ENCODE measurements around the gene BCL3.
"Not testable (repeated sequence)": the region's sequence is repeated elsewhere in the genome, so short reads cannot be mapped to it uniquely, and the experiment has no call there.

BCL3 gene, protein sequence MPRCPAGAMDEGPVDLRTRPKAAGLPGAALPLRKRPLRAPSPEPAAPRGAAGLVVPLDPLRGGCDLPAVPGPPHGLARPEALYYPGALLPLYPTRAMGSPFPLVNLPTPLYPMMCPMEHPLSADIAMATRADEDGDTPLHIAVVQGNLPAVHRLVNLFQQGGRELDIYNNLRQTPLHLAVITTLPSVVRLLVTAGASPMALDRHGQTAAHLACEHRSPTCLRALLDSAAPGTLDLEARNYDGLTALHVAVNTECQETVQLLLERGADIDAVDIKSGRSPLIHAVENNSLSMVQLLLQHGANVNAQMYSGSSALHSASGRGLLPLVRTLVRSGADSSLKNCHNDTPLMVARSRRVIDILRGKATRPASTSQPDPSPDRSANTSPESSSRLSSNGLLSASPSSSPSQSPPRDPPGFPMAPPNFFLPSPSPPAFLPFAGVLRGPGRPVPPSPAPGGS

DNA sequence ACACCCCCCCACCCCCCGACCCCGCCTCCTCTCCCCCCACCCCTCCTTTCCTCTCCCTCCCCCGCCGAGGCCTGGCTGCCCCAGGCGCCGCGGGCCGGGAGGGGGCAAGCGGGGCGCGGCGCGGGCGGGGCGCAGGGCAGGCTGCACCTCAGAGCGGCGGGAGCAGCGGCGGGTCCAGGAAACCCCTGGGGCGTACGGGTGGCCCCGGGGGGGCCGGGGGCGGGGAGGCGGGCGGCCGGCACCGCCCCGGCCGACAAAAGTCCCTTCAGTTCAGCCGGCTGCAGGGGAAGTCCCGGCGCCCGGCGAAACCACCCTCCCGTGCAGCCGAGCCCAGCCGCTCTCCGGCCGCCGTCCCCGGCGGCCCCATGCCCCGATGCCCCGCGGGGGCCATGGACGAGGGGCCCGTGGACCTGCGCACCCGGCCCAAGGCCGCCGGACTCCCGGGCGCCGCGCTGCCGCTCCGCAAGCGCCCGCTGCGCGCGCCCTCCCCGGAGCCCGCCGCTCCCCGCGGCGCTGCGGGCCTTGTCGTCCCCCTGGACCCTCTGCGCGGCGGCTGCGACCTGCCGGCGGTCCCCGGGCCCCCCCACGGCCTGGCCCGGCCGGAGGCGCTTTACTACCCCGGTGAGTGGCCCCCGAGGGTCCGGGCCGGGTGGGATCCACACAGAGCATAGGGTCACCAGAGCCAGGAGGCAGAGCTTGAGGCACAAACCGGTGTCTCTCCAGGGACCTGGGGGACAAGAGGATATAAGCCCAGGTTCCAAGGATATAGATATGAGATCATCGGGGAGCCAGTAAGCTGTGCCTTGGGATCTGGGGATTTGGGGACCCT, at the start of gene BCL3:
Gene BCL3 (plus strand): TSS at position 283 of the 829 bp plus-strand sequence. CDS start 83 bp downstream, at position 366.
- peak; percentile 48 to 69 for DNase-seq (ENCODE audit: low read depth in 1 of 2, low spot score in 1 of 2)

DNA sequence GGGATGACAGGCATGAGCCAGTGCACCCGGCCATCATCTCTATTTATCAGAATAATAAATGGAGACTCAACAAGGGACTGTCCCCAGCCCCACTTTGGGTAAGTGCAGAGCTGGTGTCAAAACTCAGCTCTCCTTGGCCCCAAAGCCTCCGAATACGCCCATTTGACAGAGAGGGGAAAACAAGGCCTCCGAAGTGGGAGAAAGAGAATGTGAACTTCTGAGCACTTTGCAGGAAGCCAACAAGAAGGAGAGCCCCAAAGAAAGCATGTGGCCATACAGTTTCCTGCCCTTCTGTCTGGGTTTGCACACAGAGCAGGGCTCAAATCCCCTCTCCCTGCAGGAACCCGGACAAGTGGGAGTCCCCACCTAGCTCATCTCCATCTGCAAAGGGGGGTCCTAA, 48.0 kb upstream of the BCL3 start:
- DNase-seq (ENCODE audit: low read depth in 1 of 2, low spot score in 1 of 2): no peak

DNA sequence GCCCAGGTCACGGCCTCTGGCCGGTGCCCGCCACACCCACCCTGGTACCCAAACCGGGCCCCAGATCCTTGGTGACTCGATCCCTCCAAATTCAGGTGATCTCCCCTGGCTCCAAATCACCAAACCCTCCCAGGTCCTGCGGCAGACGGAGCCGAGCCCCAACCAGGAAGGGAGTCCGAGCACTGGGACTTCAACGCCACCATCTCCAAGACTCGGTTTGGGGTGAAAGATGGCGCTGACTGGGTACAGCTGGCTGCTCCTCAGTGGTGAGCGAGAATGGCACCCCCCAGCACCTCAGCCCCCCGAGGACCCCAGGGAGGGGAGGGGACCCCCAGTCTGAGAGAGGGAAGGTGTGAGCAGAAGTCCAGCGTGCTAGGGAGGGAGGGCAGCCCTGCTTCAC, 47.3 kb upstream of the BCL3 start:
- no peak for DNase-seq (ENCODE audit: low read depth in 1 of 2, low spot score in 1 of 2)

DNA sequence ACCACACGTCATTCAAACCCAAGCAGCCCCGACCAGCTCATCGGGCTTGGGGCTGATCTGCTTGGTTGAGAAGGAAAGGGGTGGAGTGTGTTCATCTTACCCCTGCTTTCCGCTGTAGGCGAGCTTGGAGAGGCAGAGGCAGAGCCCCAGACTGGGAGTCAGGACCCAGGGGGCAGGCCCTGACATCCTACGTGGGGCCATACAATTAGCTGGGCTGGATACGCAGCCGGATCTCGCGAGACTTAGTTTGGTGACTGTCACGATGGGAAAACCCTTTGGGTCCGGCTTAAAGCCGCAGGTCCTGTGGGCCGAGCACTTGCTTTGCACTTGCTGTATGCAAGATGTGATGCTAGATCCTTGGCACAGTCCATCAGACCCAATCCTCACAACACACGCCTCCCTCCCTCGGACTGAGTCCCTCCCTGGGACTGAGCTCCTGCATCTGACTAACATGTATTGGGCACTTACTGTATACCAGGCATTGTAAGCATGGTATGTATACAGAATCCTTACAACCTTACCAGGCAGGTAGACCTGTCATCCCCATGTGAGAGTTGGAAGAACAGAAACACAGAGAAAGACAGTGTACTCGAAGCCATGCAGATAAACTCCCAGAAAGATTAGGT, 45.8 kb upstream of the BCL3 start:
- no peak for DNase-seq (ENCODE audit: low read depth in 1 of 2, low spot score in 1 of 2)

DNA sequence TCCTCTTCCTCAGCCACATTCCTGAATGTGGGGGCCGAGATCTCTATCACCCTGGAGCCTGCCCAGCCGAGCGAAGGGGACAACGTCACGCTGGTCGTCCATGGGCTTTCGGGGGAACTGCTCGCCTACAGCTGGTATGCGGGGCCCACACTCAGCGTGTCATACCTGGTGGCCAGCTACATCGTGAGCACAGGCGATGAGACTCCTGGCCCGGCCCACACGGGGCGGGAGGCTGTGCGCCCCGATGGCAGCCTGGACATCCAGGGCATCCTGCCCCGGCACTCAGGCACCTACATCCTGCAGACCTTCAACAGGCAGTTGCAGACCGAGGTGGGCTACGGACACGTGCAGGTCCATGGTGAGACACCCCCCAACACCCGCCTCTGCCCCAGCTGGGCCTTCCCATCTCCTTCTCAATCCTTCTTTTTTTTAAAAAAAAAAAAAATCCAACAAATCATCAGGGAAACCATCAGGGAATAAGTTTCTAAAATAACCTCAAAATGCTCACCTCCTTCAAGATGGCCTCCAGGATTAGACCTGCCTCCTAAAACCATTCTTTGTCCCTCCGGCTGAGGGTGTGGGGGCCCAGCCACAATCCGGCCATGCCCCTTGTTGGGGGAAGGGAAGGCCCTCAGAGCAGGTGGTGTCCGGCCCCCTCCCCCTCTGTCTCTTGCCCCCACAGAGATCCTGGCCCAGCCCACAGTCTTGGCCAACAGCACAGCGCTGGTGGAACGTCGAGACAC, 45.0 kb upstream of the BCL3 start:
- DNase-seq (ENCODE audit: low read depth in 1 of 2, low spot score in 1 of 2): no peak

DNA sequence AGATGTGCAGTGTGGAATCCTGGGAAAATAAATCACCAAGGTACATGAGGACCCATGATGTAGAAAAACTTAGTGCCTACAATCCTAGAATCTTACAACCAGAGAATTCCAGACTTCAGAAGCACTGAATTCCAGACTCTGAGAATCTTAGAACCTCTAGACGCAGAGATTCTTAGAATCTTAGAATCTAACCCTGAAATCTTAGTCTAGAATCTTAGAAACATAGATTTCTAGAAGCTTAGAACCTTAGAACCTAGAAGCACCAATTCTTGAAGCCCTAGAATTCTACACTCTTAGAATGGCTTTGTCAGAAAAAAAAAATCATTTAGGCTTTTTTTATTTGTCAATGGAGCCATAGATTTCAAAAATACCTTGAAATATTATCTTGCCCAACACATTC, 43.5 kb upstream of the BCL3 start:
- DNase-seq (ENCODE audit: low read depth in 1 of 2, low spot score in 1 of 2): no peak

DNA sequence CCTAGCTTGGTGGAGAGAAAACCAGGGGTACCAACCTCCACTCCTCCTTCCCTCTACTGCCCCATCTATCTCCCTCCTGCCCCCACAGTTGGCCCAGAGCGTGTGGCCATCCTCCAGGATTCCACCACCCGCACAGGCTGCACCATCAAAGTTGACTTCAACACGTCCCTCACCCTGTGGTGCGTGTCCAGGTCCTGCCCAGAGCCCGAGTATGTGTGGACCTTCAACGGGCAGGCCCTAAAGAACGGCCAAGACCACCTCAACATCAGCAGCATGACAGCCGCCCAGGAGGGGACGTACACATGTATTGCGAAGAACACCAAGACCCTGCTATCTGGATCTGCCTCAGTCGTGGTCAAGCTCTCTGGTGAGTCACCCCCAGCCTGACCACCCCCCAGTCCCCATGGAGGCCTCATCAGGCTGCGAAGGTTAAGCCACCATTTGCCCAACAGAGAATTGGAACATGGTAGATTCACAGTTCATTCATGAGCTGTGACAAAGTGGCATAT, 43.0 kb upstream of the BCL3 start:
- no peak for DNase-seq (ENCODE audit: low read depth in 1 of 2, low spot score in 1 of 2)

DNA sequence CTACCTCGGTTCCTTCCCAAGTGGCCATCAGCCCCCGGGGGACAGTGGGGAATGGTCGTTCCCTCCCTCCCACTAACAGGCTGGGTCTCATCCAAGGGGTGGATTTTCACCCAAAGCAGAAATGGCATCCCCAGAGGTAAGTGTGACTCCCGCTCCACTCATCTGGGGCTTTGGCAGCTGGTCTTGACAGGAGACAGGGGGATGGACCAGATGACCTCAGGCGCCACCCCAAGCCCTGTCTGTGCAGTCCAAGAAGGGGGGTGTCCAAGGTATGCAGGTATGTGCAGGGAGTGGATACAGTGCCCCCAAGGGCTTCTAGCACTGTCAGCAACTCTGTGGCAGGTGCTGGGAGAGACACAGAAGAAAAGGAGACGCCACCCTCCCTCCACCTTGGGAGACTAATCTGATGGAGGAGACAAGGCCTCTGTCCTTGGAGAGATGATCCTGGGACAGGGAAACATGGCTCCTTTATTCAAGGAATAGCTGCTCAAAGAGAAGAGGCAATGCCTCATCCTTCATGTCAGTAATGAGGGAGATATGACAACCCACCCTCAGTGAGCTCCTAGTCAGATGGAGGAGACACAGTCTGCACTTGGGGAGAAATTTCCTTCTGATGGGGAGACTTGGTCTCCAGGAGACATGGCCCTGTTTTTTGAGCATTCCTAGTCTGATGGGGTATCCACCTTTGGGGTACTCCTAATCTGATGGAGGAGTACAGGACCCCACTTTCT, 41.8 kb upstream of the BCL3 start:
- no peak for DNase-seq (ENCODE audit: low read depth in 1 of 2, low spot score in 1 of 2)

DNA sequence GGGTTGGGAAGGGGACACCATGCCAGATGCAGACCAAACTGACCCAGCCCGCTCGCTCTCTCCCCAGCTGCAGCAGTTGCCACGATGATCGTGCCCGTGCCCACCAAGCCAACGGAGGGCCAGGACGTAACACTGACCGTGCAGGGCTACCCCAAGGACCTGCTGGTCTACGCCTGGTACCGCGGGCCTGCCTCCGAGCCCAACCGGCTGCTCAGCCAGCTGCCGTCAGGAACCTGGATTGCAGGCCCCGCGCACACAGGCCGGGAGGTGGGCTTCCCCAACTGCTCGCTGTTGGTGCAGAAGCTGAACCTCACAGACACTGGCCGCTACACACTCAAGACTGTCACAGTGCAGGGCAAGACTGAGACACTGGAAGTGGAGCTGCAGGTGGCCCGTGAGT, 40.7 kb upstream of the BCL3 start:
- DNase-seq (ENCODE audit: low read depth in 1 of 2, low spot score in 1 of 2): no peak

DNA sequence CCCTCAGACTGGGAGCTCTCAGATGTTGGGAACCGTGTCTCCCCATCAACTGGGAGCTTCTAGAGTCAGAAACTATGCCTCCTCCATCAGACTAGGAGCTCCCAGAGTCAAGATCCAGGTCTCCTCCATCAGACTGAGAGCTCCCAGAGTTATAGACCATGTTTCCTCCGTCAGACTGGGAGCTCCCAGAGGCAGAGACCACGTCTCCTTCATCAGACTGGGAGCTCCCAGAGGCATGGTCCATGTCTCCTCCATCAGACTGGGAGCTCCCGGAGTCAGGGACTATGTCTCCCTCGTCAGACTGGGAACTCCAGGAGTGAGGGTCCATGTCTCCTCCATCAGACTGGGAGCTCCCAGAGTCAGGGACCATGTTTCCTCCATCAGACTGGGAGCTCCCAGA, 39.6 kb upstream of the BCL3 start:
- DNase-seq (ENCODE audit: low read depth in 1 of 2, low spot score in 1 of 2): no peak

DNA sequence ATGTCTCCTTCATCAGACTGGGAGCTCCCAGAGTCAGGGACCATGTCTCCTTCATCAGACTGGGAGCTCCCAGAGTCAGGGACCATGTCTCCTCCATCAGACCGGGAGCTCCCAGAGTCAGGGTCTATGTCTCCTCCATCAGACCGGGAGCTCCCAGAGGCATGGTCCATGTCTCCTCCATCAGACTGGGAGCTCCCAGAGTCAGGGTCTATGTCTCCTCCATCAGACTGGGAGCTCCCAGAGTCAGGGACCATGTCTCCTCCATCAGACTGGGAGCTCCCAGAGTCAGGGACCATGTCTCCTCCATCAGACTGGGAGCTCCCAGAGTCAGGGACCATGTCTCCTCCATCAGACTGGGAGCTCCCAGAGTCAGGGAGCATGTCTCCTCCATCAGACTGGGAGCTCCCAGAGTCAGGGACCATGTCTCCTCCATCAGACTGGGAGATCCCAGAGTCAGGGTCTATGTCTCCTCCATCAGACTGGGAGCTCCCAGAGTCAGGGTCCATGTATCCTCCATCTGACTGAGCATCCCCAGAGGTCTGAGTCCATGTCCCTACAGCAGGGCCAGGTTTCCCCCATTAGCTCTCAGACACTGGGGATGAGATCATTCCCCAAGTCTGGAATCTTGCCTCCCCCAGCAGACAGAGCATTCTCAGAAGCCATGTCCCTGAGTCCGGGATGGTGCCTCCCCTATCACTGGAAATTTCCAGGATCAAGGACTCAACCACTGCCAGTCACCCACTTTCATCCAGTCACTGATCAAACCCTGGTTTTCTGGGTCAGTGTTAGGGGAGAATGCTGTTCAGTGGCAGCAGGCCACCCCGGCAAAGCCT, 38.9 kb upstream of the BCL3 start:
- not testable (repeated sequence) for DNase-seq (ENCODE audit: low read depth in 1 of 2, low spot score in 1 of 2)

DNA sequence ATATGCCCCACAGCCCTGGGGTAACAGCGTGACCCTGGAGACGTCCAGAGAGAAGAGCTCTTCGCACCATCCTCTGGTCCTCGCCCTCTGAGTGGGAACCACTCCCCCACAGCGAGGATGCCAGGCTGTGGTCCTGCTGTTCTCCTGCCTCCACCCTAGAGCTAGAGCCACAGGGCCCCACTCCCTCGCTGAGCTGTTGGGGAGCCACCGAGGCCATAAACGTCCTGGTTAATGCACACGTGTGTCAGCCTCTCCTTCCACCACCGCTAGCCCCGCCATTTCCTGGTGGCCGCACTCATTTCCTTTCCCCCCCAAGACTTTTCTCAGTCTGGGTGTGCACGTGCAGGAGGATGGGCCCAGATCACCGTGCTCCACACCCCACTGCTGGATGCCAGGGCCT, 38.0 kb upstream of the BCL3 start:
- DNase-seq (ENCODE audit: low read depth in 1 of 2, low spot score in 1 of 2): no peak

DNA sequence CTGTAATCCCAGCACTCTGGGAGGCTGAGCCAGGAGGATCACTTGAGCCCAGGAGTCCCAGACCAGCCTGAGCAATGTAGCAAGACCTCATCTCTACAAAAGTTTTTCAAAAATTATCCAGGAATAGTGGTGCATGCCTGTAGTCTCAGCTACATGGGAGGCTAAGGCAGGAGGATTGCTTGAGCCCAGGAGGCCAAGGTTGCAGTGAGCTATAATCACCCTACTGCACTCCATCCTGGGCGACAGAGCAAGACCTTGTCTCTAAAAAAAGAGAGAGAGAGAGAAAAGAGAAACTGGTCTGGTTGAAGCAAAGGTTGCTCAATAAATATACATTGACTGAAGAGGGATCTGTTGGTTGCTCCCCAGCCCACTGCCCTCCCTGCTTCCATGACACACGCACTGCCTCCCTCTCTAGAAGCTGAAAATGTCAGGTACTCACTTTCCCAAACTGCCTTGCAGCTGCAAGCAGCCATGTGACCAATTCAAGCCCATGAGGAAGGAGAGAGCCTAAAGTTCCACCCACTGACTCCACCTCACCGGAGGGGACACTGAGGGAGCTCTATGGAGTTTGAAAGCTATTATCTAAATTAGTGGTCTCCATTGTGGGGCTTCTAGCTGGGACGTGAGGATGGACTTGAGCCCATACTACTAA, 35.5 kb upstream of the BCL3 start:
- no peak for DNase-seq (ENCODE audit: low read depth in 1 of 2, low spot score in 1 of 2)

DNA sequence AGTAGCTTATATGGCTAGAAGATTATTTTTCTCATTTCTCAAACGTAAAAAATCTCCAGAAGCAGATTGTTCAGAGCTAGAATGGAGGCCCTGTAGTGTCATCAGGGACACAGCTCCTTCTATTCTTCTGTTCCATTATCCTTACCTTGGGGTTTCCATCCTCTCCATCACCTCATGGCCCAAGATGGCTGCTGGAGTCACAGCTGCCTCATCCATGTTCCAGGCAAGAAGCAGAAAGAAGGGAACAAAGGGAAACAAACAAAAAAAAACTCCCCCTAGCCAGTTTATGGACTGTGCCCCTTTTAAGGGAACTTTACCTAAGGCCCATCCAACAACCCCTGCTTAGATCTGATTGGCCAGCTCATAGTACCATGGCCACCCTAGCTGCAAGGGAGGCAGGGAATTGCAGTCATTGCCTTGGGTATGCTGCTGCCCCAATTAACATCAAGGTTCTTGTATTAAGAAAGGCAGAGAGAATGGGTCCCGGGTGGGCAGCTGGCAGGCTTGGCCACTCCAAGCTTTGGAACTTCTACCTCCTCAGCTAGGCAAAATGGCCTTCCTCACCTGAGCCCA, 33.8 kb upstream of the BCL3 start:
- no peak for DNase-seq (ENCODE audit: low read depth in 1 of 2, low spot score in 1 of 2)

DNA sequence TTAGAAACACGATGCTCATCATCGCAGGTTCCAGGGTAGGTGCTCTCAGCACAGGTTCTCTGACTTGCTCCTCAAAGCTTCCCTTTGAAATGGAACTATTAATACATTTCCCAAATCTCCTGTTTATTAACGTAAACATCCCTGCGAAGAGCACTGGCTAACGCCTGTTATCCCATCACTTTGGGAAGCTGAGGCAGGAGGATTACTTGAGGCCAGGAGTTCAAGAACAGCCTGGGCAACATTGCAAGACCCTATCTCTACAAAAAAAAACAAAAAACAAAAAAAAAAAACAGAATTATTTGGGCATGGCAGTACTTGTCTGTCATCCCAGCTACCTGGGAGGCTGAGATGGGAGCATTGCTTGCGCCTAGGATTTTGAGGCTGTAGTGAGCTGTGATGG, 30.9 kb upstream of the BCL3 start:
- no peak for DNase-seq (ENCODE audit: low read depth in 1 of 2, low spot score in 1 of 2)

DNA sequence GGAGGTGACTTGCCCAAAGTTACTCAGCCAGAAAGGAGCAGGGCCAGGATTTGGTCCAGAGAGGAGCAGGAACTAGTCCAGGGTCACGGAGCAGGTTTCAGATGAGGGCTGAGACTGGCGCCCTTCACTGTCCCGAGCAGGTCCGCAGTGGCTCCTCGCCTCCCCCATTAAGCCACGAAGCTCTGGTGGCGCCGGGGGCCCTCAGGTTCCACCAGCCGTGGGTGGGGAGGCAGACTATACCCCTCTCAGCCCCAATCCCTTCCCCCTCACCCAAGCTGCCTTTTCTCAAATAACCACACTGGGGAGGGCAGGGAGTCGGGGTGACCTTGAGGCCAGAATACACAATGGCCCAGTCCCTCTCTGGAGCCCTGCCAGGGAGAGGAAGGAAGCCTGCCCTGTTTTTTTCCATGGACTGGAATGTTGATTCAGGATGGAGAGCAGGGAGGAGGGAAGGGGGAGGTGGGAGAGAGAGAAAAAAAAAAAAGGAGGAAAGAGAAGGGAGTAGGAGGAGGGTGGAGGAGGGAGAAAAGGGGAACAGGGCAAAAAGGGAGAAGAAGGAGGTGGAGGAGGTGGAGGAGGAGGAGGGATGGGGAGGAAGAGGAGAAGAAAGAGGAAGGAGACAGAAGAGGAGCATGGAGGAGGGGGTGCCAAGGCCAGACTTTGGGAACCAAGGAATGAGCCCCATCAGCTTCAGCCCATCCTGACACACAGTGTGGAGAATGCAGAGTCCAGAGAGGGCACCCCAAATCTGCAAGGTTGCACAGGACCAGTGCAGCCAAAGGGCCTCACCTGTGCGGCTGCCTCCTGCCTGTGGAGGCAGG, 29.9 kb upstream of the BCL3 start:
- no peak for DNase-seq (ENCODE audit: low read depth in 1 of 2, low spot score in 1 of 2)

DNA sequence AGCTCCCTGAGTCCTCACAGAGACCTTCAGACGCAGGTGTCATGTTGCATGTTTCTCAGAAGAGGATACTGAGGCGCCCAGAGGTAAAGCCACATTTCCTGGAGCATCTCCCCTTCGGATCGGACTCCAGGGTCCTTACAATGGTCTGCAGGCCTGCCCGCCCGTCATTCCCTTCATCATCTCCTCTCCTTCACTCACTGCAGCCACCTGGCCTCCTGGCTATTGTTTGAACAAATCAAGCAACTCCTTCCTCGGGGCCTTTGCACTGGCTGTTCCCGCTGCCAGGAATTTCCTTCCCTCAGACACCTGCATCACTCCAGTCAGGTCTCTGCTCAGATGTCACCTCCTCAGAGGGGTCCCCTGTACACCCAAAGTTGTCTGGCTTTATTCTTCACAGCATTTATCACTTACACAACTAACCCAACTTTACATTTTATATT, 29.2 kb upstream of the BCL3 start:
- no peak for DNase-seq (ENCODE audit: low read depth in 1 of 2, low spot score in 1 of 2)

DNA sequence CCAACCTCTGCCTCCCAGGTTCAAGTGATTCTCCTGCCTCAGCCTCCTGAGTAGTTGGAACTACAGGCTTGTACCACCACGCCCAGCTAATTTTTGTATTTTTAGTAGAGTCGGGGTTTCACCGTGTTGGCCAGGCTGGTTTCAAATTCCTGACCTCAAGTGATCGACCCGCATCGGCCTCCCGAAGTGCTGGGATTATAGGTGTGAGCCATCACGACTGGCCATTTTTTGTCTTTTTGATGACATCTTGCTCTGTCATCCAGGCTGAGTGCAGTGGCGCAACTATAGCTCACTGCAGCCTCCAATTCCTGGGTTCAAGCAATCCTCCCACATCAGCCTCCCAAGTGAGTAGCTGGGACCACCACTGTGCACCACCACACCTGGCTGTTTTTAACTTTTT, 28.1 kb upstream of the BCL3 start:
- not testable (repeated sequence) for DNase-seq (ENCODE audit: low read depth in 1 of 2, low spot score in 1 of 2)

All from stimulated activated CD4-positive, alpha-beta T cell treated with anti-CD3 and anti-CD28 coated beads, Interleukin-15, amount 100 ng/mL, for 1 hour (primary cell).